GM18511 (cell line): Measurements from ENCODE around the gene GABRG3.

Source experiments
- ATAC-seq: cut with Tn5 transposase; IDR thresholded peaks from one replicate; pipeline ENCODE4 v1.9.1; 2021; ENCODE audit warnings: mild to moderate bottlenecking, moderate library complexity; ENCODE audit not compliant: unreplicated experiment

GABRG3 gene

GRCh38 chr15:27092390-27092789, 121.4 kb downstream of the GABRG3 start:
- ATAC-seq = no peak

GRCh38 chr15:27094235-27094634, 123.3 kb downstream of the GABRG3 start:
- ATAC-seq = no peak

- no peak for ATAC-seq
These were observed 125.1 kb downstream of the GABRG3 start for GRCh38 chr15:27095886-27096624.

- ATAC-seq = no peak
These were observed 126.5 kb downstream of the GABRG3 start for GRCh38 chr15:27097506-27097905.

GRCh38 chr15:27101982-27102381, 131.0 kb downstream of the GABRG3 start:
- ATAC-seq = no peak

- no peak for ATAC-seq
These were observed 140.3 kb downstream of the GABRG3 start for GRCh38 chr15:27111323-27111722.

- ATAC-seq = no peak
These were observed 143.5 kb downstream of the GABRG3 start for GRCh38 chr15:27114473-27114872.

- no peak for ATAC-seq
These were observed 148.8 kb downstream of the GABRG3 start for GRCh38 chr15:27119695-27120266.

GRCh38 chr15:27121672-27122071, 150.7 kb downstream of the GABRG3 start:
- ATAC-seq = no peak

GRCh38 chr15:27123291-27123690, 152.3 kb downstream of the GABRG3 start:
- no peak for ATAC-seq

GRCh38 chr15:27123808-27124207, 152.8 kb downstream of the GABRG3 start:
- no peak for ATAC-seq

GRCh38 chr15:27124287-27124871, 153.4 kb downstream of the GABRG3 start:
- ATAC-seq = no peak

- ATAC-seq = no peak
These were observed 154.2 kb downstream of the GABRG3 start for GRCh38 chr15:27125185-27125584.

- no peak for ATAC-seq
These were observed 155.5 kb downstream of the GABRG3 start for GRCh38 chr15:27126449-27126848.

GRCh38 chr15:27127815-27128570, 157.0 kb downstream of the GABRG3 start:
- ATAC-seq = no peak

GRCh38 chr15:27133249-27133648, 162.3 kb downstream of the GABRG3 start:
- ATAC-seq = no peak

- no peak for ATAC-seq
These were observed 163.5 kb downstream of the GABRG3 start for GRCh38 chr15:27134481-27134880.

GRCh38 chr15:27135151-27135550, 164.2 kb downstream of the GABRG3 start:
- no peak for ATAC-seq

GRCh38 chr15:27137127-27137526, 166.1 kb downstream of the GABRG3 start:
- no peak for ATAC-seq

- no peak for ATAC-seq
These were observed 194.6 kb downstream of the GABRG3 start for GRCh38 chr15:27165590-27165989.

- ATAC-seq = no peak
These were observed 195.9 kb downstream of the GABRG3 start for GRCh38 chr15:27166917-27167316.

- ATAC-seq = no peak
These were observed 196.8 kb downstream of the GABRG3 start for GRCh38 chr15:27167738-27168137.
